22Rv1 (cell line): Measurements from ENCODE around the gene NCKAP5.

Experiments used
- CTCF ChIP-seq: fragments of 450-650 bp; IDR thresholded peaks from 2 replicates; pipeline ENCODE4 v1.5.1; 2017; ENCODE audit warnings: mild to moderate bottlenecking
- ZFX ChIP-seq: fragments of 450-650 bp; IDR thresholded peaks from 2 replicates; pipeline ENCODE4 v1.6.1; 2017; ENCODE audit warnings: antibody characterized with exemption, borderline replicate concordance

GRCh38 chr2:133496501-133497269 is 71.6 kb downstream of the NCKAP5 start:
- TF ChIP-seq CTCF: no peak
- TF ChIP-seq ZFX: no peak
